Measurements from ENCODE around the gene TMEM123. TPM values are rescaled to one million over a fixed set of nuclear protein-coding genes. Genes with fewer than 3 reads are reported as not detected.
A peak's percentile ranks its signal among the peaks of the same experiment; 100 is the strongest.

The TMEM123 gene
- total RNA-seq, 1 experiment from 2014 or later, result 257 TPM

DNA sequence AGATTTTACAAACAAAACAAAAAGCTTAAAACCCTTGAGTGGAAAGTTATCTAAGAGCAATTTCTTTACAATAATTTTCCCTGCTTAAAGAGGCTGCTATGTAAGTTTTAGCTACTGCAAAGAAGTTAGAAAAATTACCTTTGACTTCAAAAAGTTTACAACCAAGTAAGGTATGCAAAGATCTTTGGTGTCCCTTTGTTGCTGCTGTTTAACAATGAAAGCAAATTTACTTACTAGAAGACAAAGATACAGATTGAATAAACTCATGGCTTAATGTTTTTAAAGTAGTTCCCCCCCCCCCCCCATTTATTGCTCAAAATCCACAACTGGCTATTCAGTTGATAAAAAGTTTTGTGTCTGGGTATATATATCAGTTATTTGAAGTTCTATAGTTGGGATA is 26.0 kb downstream of the TMEM123 start:
- no peak for DNase-seq (ENCODE audit: low read depth)

DNA sequence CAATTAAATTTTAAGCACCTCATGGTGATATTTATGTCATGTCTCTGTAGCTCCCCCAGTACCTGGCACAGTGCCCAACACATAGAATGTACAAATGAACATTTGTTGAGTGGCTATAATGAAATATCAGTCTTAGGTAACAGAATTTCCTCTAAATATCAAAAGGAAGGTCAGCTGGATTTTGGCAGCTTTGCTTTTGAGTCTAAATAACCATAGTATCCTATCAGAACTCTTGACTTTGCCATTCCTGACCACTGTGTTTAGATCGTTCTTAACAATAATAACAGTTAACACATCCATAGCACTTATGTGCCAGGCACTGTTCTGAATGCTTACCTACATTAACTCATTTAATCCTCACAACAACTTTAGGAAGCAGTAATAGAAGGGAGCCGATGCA is 26.6 kb downstream of the TMEM123 start:
- DNase-seq (ENCODE audit: low read depth), result no peak

DNA sequence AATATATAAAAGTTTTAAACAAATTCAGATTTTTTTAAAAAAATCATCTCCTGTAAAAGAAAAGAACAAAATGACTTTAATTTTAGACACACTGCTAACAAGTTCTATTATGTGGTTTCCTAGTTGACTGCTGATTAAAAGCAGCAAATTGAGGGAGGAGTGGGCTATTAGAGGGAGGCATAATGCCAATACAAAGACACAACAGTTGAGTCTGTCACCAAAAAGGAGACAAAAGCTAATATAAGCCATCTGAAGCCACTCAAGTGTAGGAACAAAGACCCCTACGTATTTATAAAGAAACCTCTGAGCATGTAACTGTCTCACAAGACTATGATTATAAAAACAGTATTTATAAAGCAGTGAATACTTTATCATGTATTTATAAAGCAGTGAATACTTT is 28.6 kb downstream of the TMEM123 start:
- DNase-seq (ENCODE audit: low read depth), result no peak

DNA sequence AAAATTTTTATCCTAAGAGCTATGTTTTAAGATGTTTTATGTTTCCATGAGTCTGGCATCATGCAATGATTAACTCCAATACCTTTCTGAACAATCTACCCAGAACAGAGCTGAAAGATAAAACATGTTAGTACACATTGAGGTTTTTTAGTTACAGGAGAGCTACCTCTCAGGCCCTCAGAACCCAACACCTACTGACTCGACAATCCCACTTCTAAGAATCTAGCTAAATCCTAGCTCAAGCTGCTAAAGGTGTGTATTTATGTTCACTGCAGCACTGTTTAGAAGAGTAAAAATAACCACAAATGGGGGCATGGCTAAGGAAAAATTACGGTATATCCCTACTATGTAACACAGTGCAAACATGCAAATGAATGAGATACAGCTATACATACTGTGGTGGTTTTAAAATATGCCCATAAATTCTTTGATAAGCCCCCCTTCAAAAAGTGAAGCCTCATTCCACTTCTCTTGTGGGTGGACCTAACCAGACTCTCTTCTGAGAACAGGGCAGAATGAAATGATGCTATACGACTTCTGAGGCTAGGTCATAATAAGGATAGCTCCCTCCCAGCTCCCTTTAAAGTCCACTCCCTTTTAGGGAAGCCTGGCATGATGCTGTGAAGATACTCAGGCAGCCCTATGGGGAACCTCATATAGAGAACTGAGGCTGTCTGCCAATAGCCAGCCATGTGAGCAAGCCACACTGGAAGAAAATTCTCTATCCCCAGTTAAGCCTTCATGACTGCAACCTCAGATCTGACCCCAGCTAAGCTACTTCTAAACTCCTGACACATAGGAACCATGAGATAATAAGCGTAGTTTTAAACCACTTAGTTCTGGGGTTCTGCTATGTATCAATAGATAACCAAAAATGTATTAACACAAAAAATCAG is 29.5 kb downstream of the TMEM123 start:
- no peak for DNase-seq (ENCODE audit: low read depth)

DNA sequence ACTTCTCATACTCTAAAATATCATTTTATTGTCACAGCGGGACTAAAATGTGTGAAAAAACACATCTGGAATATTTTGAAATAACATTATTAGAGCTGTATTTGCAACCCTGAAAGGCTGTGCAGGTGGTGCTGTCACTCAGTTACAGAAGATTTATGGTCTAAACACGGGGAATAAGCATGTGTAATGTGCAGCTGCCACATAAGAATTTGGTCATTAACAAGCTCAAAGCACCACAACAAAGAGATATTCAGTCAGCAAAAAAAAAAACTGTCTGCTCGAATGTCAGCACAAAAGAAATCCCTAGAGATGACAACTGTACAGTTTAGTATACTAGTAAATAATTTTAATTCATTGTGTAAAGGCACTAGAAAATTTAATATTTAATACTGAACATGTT is 31.3 kb downstream of the TMEM123 start:
- no peak for DNase-seq (ENCODE audit: low read depth)

DNA sequence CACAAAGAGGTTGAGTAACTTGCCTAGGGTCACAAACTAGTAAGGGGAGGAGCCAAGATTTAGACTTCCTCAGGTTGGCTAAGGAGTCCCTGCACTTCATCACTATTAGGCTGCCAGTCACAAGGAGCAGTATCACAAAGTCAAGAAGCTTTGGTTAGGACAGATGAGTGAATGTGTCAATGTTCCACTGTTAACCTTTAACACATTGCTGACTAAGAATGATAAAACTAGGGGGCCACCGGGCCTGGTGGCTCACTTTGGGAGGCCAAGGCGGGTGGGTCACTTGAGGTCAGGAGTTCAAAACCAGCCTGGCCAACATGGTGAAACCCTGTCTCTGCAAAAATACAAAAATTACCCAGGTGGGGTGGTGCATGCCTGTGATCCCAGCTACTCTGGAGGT is 32.0 kb downstream of the TMEM123 start:
- no peak for DNase-seq (ENCODE audit: low read depth)

DNA sequence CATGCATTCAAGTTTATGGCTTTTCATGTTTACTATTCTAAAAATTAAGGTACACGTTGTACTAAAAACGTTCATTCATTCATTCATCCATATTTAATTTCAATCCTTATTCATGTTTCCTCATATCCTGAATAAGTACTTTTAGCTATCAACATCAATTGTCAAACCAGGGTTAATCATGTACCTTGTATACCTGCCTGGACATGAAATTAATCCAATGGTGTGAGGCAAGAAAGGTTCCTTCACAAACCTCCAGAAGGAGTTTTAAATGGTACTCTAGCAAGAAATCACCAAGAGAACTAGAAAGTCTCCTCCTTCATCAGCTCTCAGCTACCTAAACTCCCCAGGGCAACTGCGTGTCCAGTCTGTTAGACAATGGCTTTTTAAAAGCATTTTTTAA is 33.4 kb downstream of the TMEM123 start:
- no peak for DNase-seq (ENCODE audit: low read depth)

DNA sequence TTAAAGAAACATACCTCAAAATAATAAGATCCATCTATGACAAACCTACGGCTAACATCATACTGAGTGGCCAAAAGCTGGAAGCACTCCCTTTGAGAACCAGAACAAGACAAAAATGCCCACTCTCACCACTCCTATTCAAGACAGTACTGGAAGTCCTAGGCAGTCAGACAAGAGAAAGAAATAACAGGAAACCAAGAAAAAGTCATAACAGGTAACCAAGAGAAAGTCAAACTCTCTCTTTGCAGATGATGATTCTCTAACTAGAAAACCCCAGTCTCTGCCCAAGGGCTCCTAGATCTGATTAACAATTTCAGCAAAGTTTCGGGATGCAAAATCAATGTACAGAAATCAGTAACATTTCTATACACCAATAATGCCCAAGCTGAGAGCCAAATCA is 35.6 kb downstream of the TMEM123 start:
- DNase-seq (ENCODE audit: low read depth), result no peak

DNA sequence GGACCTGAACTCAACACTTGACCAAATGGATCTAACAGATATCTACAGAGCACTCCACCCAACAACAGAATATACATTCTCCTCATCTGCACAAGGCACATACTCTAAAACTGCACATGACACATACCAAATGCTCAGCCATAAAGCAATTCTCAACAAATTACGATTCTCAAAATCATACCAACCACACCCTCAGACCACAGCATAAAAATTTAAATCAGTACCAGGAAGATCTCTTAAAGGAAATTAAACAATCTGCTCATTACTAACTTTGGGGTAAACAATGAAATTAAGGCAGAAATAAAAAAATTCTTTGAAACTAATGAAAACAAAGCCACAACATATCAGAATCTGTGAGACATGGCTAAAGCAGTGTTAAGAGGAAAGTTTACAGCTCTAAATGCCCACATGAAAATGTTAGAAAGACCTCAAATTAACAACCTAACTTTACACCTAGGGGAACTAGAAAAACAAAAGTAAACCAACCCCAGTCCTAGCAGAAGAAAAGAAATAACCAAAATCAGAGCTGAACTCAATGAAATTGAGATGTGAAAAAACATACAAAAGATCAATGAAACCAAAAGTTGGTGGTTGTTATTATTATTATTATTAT is 37.2 kb downstream of the TMEM123 start:
- no peak for DNase-seq (ENCODE audit: low read depth)

DNA sequence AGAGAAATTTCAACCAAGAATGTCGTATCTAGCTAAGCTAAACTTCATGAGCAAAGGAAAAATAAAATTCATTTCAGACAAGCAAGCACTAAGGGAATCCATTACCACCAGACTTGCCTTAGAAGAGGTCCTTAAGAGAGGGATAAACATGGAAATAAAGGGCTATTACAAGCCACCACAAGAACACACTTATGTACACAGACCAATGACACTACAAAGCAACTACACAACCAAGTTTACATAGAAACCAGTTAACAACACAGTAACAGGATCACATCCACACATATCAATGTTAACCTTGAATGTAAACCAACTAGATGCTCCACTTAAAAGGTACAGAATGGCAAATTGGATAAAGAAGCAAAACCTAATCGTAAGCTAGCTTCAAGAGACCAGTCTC is 38.0 kb downstream of the TMEM123 start:
- DNase-seq (ENCODE audit: low read depth), result no peak

DNA sequence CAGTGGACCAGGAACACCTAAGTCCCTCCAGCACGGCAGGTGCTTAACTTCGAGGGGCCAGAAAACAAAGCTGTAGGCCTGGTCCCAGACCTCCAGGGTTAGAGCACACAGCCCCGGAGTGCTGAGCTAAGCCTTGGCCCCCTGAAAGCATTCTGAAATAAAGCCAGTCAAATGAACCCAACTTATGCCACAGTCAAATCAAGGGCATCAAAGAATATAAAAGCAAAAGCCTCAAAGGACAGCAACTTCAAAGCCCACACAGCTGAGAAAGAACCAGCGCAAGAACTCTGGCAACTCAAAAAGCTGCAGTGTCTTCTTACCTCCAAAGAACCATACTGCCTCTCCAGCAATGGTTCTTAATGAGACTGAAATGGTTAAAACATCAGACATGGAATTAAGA is 39.1 kb downstream of the TMEM123 start:
- no peak for DNase-seq (ENCODE audit: low read depth)

DNA sequence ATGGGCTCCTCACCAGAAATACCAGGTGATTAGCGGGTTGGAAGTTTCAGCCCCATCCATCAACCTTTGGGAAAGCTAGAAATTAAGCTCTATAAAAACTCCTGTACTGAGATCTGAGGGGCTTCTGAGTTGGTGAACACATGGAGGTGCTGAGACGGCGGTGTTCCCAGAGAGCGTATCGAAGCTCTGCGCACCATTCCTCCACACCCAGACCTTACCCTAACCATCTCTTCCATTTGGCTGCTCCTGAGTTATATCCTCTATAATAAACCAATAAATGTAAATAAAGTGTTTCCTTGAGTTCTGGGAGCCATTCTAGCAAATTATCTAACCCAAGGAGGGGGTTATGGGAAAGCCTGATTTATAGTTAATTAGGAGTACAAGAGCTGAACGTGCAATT is 41.4 kb downstream of the TMEM123 start:
- DNase-seq (ENCODE audit: low read depth), result no peak

DNA sequence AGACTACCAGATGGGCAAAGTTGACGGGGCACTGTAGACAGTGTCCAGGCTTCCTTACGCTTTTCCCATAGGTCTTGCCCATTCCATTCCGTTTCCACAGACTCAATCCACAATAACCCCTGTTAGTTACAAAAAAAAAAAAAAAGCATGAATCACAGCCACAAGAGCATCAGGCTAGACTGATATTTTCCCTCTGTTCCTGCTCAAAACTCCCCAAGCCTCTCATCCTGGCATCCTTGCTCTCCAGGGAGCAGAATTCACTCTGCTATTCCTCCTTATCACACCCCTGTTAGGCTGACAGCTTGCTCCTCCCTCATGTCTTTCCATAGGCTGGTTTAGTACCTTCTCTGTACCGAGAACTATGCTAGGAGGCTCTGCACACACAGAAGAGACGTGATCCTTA is 42.2 kb downstream of the TMEM123 start:
- DNase-seq (ENCODE audit: low read depth), result peak; percentile 10

DNA sequence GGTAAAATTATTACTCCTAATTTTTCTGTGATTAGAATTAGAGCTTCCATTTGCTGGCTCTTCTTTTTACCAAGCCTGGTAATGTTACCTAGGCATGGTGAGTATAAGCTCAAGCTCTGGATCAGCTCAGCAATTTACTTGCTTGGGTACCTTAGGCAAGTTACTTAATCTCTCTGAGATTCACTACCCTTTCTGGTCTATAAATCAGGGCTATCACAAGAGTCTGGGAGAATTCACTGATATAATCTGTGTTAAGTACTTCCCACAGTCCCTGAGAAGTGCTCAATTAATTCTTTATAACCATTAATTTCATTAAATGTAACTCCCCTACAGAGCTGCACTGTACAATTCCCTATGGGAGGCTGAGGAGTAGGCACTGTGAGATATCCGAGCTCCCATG is 44.2 kb downstream of the TMEM123 start:
- no peak for DNase-seq (ENCODE audit: low read depth)

DNA sequence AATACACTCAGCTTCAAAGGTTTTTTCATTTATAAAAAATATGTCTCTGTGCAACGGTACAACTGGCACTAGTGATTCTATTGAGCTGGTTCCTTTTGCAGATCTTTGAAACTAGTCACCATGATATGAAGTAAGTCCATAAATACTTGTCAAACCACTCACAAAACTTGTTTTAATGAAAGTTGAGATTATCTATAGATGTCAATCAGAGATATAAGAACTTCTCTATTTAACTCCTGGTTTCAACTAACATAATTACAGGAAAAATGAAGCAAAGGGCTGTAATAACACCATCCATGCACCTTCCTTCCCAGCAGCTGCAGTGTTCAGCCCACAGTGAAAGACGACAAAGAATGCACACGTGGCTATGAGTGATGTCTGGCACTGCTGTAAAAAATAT is 44.7 kb downstream of the TMEM123 start:
- DNase-seq (ENCODE audit: low read depth), result no peak

DNA sequence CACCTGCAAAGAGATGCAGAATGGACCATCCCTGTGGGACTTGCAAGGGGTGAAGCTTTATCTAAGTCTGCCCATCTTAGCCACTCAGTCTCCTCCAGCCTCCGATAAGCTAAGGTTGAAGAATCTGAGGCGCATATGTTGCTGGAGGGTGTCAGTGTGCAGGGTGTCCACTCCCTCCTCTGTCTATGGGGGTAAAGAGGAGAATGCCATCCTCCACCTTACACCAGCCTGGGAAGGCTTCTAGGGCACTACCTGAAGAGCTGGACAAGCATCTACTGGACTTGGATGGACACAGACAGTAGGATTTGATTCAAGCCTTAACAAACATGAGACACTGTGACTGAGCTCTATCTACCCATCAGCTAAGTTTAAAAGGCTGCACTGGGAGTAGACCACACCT is 46.5 kb downstream of the TMEM123 start:
- no peak for DNase-seq (ENCODE audit: low read depth)

DNA sequence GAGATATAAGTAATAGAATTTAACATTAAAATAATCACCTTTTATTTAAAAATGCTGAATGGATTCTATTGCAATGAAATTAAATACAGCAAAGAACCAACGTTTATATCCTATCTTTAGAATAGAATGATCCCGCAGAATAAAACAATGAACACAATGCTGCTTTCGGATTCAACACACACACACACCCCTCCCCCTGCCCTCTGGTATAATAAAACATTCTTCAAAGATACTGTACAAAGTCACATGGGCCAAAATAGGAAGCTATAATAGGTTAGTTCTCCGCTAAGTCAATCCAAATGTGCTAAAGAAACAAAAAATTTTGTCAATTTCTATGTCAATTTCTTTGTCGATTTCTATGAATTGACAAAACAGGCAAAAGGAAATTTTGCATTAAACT is 47.1 kb downstream of the TMEM123 start:
- no peak for DNase-seq (ENCODE audit: low read depth)

DNA sequence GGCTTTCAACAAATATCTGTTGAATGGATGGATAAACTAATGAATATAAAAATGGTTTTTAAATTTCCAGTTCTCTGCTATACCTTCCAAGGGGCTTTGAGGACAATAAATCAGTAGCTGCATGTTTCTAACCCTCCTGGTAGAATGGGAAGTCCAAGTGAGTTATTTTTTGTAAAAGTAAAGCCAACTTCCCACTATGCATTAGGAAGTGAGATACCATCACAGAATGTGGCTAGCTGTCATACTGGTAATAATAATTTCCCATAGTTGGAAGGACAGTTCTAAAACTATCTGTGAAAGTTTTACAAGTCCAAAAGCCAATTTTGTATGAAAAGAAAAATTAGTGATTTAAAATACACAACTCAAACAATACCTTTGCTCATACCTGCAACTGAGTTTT is 50.0 kb downstream of the TMEM123 start:
- DNase-seq (ENCODE audit: low read depth), result no peak

DNA sequence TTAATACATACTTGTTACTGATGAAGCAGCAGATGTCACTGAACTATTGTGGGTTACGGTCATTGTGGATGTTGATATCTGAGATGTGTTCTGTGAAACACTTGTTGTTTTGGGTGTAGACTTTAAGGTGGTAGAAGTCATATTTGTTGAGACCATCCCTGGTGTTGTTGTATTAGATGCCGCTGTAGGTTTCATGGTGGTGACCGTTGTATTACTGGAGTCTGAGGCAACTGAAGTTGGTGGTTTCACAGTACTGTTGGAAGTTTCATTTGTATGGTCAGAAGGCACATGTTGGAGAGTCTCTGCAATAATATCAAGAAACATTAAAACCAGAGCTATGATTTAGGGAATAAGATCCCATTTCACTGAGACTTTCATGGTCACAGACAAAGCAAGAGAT is 50.7 kb downstream of the TMEM123 start:
- DNase-seq (ENCODE audit: low read depth), result no peak

DNA sequence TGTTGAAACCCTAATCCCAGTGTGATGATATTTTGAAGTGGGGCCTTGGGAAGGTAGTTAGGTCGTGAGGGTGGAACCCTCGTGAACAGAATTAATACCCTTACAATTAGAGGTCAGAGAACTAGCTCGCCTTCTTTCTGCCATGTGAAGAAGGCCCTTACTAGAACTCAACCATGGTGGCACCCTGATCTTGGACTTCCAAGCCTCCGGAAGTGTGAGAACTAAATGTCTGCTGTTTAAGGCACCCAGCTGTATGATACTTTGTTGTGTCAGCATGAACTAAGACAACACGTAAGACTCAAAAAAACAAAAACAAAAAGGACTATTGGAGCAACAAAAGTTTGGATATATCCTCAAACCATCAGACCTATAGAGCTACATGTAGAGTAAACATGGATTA is 52.0 kb downstream of the TMEM123 start:
- no peak for DNase-seq (ENCODE audit: low read depth)

DNA sequence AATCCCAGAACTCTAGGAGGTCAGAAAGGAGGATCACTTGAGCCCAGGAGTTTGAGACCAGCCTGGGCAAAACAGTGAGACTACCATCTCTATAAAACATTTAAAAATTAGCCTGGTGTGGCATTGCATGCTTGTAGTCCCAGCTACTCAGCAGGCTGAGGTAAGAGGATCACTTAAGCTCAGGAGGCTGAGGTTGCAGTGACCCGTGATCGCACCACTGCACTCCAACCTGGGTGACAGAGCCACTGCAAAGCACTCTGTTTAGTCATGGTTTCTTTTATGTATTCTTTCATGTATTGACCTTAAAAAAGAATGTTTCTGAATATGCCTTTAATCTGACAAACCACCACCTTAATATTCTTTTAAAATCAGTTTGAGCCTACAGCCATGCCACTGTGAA is 53.4 kb downstream of the TMEM123 start:
- no peak for DNase-seq (ENCODE audit: low read depth)

DNA sequence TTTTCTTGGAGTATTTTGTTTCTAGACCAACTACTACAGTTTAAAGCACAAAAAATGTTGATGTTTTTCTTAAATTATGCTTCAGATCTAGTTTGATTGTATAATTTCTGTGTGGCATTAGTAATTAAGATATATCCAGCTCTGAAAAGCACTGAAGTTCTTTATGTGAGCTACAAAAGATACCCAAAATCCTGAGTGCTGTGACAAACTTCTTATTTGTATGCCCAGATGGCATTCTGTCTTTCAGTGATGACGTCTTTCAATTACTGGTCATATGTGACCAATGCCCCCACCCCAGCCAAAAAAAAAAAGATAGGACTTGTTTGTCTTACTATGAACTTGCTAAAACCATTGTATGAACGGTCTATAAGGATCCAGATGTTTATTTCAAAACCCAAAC is 54.3 kb downstream of the TMEM123 start:
- DNase-seq (ENCODE audit: low read depth), result no peak

DNA sequence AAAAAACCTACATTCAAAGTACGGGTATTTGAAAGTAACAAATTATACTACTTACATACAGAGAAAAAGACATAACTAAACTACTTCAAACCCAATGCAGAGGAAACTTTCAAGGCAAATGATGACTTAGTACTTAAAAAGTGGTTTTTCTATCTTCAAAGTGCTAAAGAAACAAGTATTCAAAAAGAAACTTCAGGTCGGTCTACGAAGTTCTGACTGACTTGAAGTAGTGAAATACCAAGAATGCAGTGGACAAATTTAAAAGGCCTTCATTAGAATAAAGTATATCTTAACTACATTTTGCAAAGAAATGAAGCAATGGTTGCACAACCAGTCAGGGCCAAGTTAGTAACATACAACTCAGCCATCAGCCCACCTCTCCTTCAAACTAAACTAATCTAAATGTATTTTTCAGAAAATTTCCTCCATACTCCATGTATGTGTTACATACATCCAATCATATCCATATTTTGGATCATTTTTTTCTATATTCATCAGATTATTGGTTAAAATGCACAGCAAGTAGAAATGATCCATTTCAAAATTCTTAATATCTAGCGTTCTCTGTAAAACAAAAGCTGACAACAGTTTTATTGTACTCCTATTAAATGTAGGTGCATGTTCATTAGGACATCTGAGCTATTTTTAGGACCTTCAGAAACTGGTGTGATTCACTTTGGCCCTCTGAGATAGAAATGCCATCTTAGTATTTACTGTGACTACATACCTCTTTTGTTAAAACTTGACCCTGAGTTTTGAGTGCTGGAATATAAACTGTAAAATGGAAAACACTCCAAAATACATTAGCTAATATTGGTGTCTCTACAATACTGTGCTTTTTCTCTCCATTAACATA is 55.6 kb downstream of the TMEM123 start:
- no peak for DNase-seq (ENCODE audit: low read depth)
